ENCODE measurements around the gene VDR. TPM values are rescaled to one million over a fixed set of nuclear protein-coding genes. Genes with fewer than 3 reads are reported as not detected.

Gene VDR
- total RNA-seq, 2 donors from 2014 or later = 0.59 to 2.2 TPM

GRCh38 chr12:47884501-47884900 is 20.3 kb downstream of the VDR start:
- Histone ChIP-seq H3K27me3 (no peaks in the 10 kb centered on the region), H3K4me1 (peaks cover 0 to 13% of the 10 kb centered on the region in 2 donors), H3K4me3 (no peak overlapping the region), H3K36me3 (no peaks in the 10 kb centered on the region), H3K27ac (no peak overlapping the region), H3K9me3 (no peaks in the 10 kb centered on the region)
- TF ChIP-seq, protein P1, sequence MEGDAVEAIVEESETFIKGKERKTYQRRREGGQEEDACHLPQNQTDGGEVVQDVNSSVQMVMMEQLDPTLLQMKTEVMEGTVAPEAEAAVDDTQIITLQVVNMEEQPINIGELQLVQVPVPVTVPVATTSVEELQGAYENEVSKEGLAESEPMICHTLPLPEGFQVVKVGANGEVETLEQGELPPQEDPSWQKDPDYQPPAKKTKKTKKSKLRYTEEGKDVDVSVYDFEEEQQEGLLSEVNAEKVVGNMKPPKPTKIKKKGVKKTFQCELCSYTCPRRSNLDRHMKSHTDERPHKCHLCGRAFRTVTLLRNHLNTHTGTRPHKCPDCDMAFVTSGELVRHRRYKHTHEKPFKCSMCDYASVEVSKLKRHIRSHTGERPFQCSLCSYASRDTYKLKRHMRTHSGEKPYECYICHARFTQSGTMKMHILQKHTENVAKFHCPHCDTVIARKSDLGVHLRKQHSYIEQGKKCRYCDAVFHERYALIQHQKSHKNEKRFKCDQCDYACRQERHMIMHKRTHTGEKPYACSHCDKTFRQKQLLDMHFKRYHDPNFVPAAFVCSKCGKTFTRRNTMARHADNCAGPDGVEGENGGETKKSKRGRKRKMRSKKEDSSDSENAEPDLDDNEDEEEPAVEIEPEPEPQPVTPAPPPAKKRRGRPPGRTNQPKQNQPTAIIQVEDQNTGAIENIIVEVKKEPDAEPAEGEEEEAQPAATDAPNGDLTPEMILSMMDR (IDR thresholded peaks at IDR 0.05) = no peak
- no peak for DNase-seq (ENCODE audit: low spot score)

- H3K4me3 ChIP-seq = no peak overlapping the region
- H3K27me3 ChIP-seq = no peaks in the 10 kb centered on the region
- no peaks in the 10 kb centered on the region for H3K36me3 ChIP-seq
- TF ChIP-seq, protein P1 (IDR thresholded peaks at IDR 0.05) = no peak
- DNase-seq (ENCODE audit: low spot score) = no peak
- H3K27ac ChIP-seq = no peak overlapping the region
- no peaks in the 10 kb centered on the region for H3K9me3 ChIP-seq
- H3K4me1 ChIP-seq = peaks cover 0 to 13% of the 10 kb centered on the region in 2 donors
Observed at GRCh38 chr12:47883663-47884195, 21.1 kb downstream of the VDR start.

DNA sequence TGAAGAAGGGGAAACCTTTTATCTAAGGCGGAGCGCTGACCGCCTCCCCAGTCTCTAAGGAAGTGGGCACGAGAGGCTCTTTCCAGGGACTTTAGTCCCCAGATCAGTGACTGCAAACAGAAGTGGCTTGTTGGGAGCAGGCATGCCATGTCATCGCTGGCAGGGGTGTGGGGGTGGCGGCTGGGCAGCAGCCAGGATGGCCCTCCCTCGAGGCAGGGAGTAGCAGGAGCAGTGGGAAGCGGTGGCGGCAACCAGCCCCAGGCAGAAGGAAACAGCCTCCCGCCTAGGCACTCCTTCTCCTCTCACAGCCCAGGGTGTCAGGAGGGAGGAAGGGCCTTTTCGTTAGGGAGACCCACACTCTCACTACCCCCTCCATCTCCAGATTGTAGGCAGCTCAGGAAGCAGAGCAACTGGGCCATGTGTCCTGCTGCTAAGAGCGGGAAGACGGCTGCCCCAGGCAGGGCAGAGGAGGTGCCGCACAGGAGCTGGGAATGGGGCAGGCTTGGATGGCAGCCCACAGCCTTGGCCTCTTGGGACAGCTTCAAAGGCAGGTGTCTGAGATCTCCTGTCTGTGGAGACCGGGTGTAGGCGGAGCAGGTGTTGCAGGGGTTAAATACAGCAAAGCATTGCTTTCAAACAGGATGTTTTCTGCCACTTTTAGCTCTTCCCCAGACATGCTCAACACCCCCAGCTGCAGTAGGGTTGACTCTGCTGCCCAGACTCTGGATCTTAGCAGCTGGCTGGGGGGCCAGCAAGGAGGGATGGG is 21.8 kb downstream of the VDR start:
- Histone ChIP-seq H3K27me3 (no peaks in the 10 kb centered on the region), H3K4me1 (peaks cover 0 to 13% of the 10 kb centered on the region in 2 donors), H3K9me3 (no peaks in the 10 kb centered on the region), H3K36me3 (no peaks in the 10 kb centered on the region), H3K4me3 (no peak overlapping the region), H3K27ac (no peak overlapping the region)
- DNase-seq (ENCODE audit: low spot score) = no peak
- TF ChIP-seq, protein P1 (IDR thresholded peaks at IDR 0.05) = no peak

DNA sequence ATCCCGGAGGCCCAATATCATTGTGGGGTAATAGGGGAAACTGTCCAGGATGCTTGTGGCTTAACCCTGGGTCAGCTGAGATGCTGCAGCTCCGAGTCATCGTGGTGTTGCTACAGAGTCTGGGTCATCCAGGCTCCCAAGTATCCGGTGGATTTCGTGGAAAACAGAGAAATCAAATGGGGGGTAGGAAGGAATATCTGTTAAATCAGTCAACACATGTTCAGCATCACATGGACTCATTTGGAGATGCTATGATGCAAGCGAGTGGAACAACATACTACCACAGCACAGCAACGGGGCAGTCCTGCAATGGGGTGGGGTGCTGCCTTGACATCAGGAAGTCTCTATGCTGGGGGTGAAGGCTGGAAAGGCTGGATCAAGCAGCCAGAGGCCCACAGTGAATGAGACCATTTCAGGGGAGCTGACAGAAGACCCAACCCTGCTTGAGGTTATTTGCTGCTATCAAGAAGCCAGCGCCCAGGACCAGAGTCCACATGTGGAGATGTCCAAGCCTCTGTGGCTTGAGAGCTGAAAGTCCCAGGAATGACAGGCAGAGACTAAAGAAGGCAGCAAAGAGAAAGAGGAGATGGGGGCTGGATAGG is 22.9 kb downstream of the VDR start:
- TF ChIP-seq, protein P1 (IDR thresholded peaks at IDR 0.05) = no peak

GRCh38 chr12:47881051-47881450 is 23.7 kb downstream of the VDR start:
- DNase-seq (ENCODE audit: low spot score) = no peak
- Histone ChIP-seq H3K27ac (no peak overlapping the region), H3K9me3 (no peaks in the 10 kb centered on the region), H3K36me3 (no peaks in the 10 kb centered on the region), H3K4me1 (peaks cover 0 to 13% of the 10 kb centered on the region in 2 donors), H3K4me3 (no peak overlapping the region), H3K27me3 (no peaks in the 10 kb centered on the region)
- TF ChIP-seq, protein P1 (IDR thresholded peaks at IDR 0.05) = no peak

More for the DNA sequence above, 22.9 kb downstream of the VDR start:
- DNase-seq (ENCODE audit: low spot score) = peak; percentile 67
- H3K27me3 ChIP-seq = no peaks in the 10 kb centered on the region
- H3K36me3 ChIP-seq = no peaks in the 10 kb centered on the region
- peaks cover 0 to 13% of the 10 kb centered on the region in 2 donors for H3K4me1 ChIP-seq
- no peak overlapping the region for H3K4me3 ChIP-seq
- no peaks in the 10 kb centered on the region for H3K9me3 ChIP-seq
- H3K27ac ChIP-seq = no peak overlapping the region
